Vagina (tissue), 2 donors: ENCODE results near the gene LCMT1. TPM values are rescaled to one million over a fixed set of nuclear protein-coding genes. Genes with fewer than 3 reads are reported as not detected.

Experiments
- DNase-seq, 2 donors: peaks; one replicate each; pipeline ENCODE4 v3.0.0-alpha.2; 2017; ENCODE audit errors: extremely low spot score in 2 of 2
- H3K27ac ChIP-seq: fragments of 200-600 bp; sonication (generic); one replicate; pipeline ENCODE4 v1.5.1; 2019
- H3K27me3 ChIP-seq: fragments of 200-600 bp; sonication (generic); one replicate; pipeline ENCODE4 v1.5.1; 2019
- H3K36me3 ChIP-seq, 2 donors: fragments of 200-600 bp; sonication (generic); one replicate each; pipeline ENCODE4 v1.5.1; 2017 to 2019
- H3K4me1 ChIP-seq: fragments of 200-600 bp; sonication (generic); one replicate; pipeline ENCODE4 v1.5.1; 2019
- H3K4me3 ChIP-seq, 2 donors: fragments of 200-600 bp; sonication (generic); 1 replicate in 1 of 2; 2 replicates in 1 of 2; pipeline ENCODE4 v1.5.1; 2016 to 2019
- H3K9me3 ChIP-seq: fragments of 200-600 bp; sonication (generic); one replicate; pipeline ENCODE4 v1.5.1; 2019
- CTCF ChIP-seq, 3 experiments: fragments of 450-650 bp in 2 of 3; fragments of 200-600 bp in 1 of 3; sonication (generic) in 1 of 3; IDR thresholded peaks; one replicate each; pipeline ENCODE4 v1.5.1; 2017 to 2019; ENCODE audit warnings: antibody characterized with exemption in 3 of 3, mild to moderate bottlenecking in 2 of 3, moderate library complexity in 2 of 3
- POLR2A ChIP-seq, 2 donors: fragments of 450-650 bp; IDR thresholded peaks; one replicate each; pipeline ENCODE4 v1.6.1; 2017; ENCODE audit warnings: antibody characterized with exemption in 2 of 2, mild to moderate bottlenecking in 2 of 2, moderate library complexity in 2 of 2
- POLR2AphosphoS5 ChIP-seq, 2 donors: sonication (generic); formaldehyde crosslinking; IDR thresholded peaks; one replicate each; pipeline ENCODE4 v1.9.0; 2017; ENCODE audit warnings: antibody characterized with exemption in 2 of 2, mild to moderate bottlenecking in 2 of 2, low read depth in 1 of 2; ENCODE audit not compliant: insufficient read depth in 1 of 2
- intact Hi-C: fragments of 100-400 bp; cut with DNase I; formaldehyde crosslinking; loops from one replicate; pipeline ENCODE4 v1.15.1; 2023
- total RNA-seq: library from RNA; depleted of rRNA; stranded (reverse); fragments of >200 nt; gene quantifications from one replicate; pipeline ENCODE4 v1.2.3, GENCODE V29; 2016

LCMT1 gene
- total RNA-seq, 1 donor from 2014 or later: 29.2 TPM

GRCh38 chr16:25095636-25096035 is 15.9 kb upstream of the LCMT1 start:
- Histone ChIP-seq H3K9me3 (no peaks in the 10 kb centered on the region), H3K27me3 (no peaks in the 10 kb centered on the region), H3K27ac (no peak overlapping the region), H3K4me1 (no peaks in the 10 kb centered on the region), H3K36me3 (no peaks in the 10 kb centered on the region), H3K4me3 (no peak overlapping the region)
- DNase-seq: no peak
- intact Hi-C loops: no loop called here
- TF ChIP-seq CTCF (IDR thresholded peaks at IDR 0.05): no peak
- TF ChIP-seq POLR2A (IDR thresholded peaks at IDR 0.05): no peak

- no peaks in the 10 kb centered on the region for H3K4me1 ChIP-seq
- no peak for DNase-seq
- TF ChIP-seq POLR2AphosphoS5 (IDR thresholded peaks at IDR 0.05; ENCODE audit: insufficient read depth in 1 of 2, low read depth in 1 of 2) (no peak), CTCF (IDR thresholded peaks at IDR 0.05) (no peak), POLR2A (IDR thresholded peaks at IDR 0.05) (no peak)
- no peak overlapping the region for H3K27ac ChIP-seq
- H3K4me3 ChIP-seq: no peak overlapping the region
- H3K27me3 ChIP-seq: no peaks in the 10 kb centered on the region
- H3K9me3 ChIP-seq: no peaks in the 10 kb centered on the region
- intact Hi-C loops: no loop called here
- no peaks in the 10 kb centered on the region for H3K36me3 ChIP-seq
Measured at GRCh38 chr16:25097276-25097975, 14.1 kb upstream of the LCMT1 start.

DNA sequence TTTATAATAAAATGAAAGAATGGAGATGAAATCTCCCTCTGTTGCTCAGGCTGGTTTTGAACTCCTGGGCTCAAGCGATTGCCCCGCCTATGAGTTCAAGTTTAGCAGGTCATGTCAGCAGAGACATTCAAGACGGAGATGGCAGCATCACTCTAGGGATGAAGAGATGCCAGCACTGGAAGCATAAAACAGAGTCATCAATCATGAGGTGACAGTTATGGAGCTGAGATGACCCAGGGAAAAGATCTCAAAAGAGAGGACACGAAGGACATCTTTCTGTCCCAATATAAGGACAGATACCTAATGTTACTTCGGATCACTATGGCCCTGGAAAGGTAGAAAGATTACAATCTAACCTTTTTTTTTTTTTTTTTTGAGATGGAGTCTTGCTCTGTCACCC is 11.0 kb upstream of the LCMT1 start:
- Histone ChIP-seq H3K4me3 (no peak overlapping the region), H3K4me1 (no peaks in the 10 kb centered on the region), H3K27ac (no peak overlapping the region), H3K27me3 (no peaks in the 10 kb centered on the region), H3K36me3 (no peaks in the 10 kb centered on the region), H3K9me3 (no peaks in the 10 kb centered on the region)
- intact Hi-C loops: no loop called here
- DNase-seq: no peak
- TF ChIP-seq POLR2AphosphoS5 (IDR thresholded peaks at IDR 0.05; ENCODE audit: insufficient read depth in 1 of 2, low read depth in 1 of 2) (no peak), POLR2A (IDR thresholded peaks at IDR 0.05) (no peak), CTCF (IDR thresholded peaks at IDR 0.05) (no peak)

GRCh38 chr16:25106567-25107465 is 4.7 kb upstream of the LCMT1 start:
- peak in 1 of 2 donors; percentile 97 for DNase-seq
- TF ChIP-seq POLR2AphosphoS5 (IDR thresholded peaks at IDR 0.05; ENCODE audit: insufficient read depth in 1 of 2, low read depth in 1 of 2) (peak; percentile 83 to 93), POLR2A (IDR thresholded peaks at IDR 0.05) (no peak), CTCF (IDR thresholded peaks at IDR 0.05) (no peak)
- H3K36me3 ChIP-seq: no peaks in the 10 kb centered on the region
- peak overlapping the region; percentile 68 to 82 for H3K4me3 ChIP-seq
- H3K4me1 ChIP-seq: peaks cover 34% of the 10 kb centered on the region
- no peaks in the 10 kb centered on the region for H3K9me3 ChIP-seq
- H3K27ac ChIP-seq: peak overlapping the region; percentile 66
- intact Hi-C loops: no loop called here
- H3K27me3 ChIP-seq: no peaks in the 10 kb centered on the region

GRCh38 chr16:25107466-25107792 is 4.1 kb upstream of the LCMT1 start:
- intact Hi-C loops: no loop called here
- Histone ChIP-seq H3K27me3 (no peaks in the 10 kb centered on the region), H3K4me1 (peaks cover 40% of the 10 kb centered on the region), H3K9me3 (no peaks in the 10 kb centered on the region), H3K36me3 (no peaks in the 10 kb centered on the region), H3K27ac (peak overlapping the region; percentile 66), H3K4me3 (peak overlapping the region; percentile 68 to 82)
- DNase-seq: no peak
- TF ChIP-seq POLR2AphosphoS5 (IDR thresholded peaks at IDR 0.05; ENCODE audit: insufficient read depth in 1 of 2, low read depth in 1 of 2) (no peak), CTCF (IDR thresholded peaks at IDR 0.05) (no peak), POLR2A (IDR thresholded peaks at IDR 0.05) (no peak)
